ENCODE data around the gene FMNL2. TPM values are rescaled to one million over a fixed set of nuclear protein-coding genes. Genes with fewer than 3 reads are reported as not detected.

The FMNL2 gene
- total RNA-seq, 1 experiment from 2014 or later = 33.6 TPM

DNA sequence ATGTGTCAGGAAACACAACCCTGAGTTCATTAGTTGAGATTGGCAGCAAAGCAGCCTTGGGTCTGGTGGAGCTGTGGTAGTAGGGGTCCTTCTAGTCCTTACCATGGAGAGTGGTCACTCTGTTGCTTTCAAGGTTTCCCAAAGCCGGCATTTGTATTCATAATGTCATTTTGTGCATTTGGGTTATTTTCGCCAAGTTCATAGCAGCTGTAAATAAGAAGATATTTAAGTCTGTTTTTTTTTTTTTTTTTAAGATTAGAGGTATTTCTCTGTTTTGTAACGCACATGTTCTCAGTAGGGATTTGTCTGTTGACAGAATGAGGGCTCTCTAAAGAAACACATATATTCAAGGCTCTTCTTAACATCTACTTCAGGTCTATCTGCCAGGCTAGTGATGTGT is 268.2 kb downstream of the FMNL2 start:
- no peak overlapping the region for H2BK5ac ChIP-seq (ENCODE audit: insufficient read length, low read length)
- H3K27ac ChIP-seq (ENCODE audit: insufficient read length, low read depth, low read length) = no peak overlapping the region
- no peak overlapping the region for H2AFZ ChIP-seq (ENCODE audit: low read length)
- Mint-ChIP-seq H3K36me3 (ENCODE audit: insufficient read depth in 1 of 3, low read depth in 3 of 3) (peaks cover 0 to 7% (median 7%) of the 10 kb centered on the region in 3 experiments; a peak in 4 of 7 replicates), H3K9me3 (no peaks in the 10 kb centered on the region), H3K4me1 (peaks cover 15 to 26% of the 10 kb centered on the region in 2 experiments), H3K27ac (no peak overlapping the region), H3K4me3 (no peak overlapping the region), H3K27me3 (ENCODE audit: low read depth) (no peaks in the 10 kb centered on the region)
- no peak overlapping the region for H4K91ac ChIP-seq (ENCODE audit: insufficient read length, low read depth, low read length)
- H2BK20ac ChIP-seq (ENCODE audit: low read depth, low read length, poor library complexity, severe bottlenecking) = no peak overlapping the region
- no peak overlapping the region for H3K14ac ChIP-seq (ENCODE audit: insufficient read depth, low read length)
- H3K4me1 ChIP-seq (ENCODE audit: insufficient read depth, low read length) = no peaks in the 10 kb centered on the region
- H4K5ac ChIP-seq (ENCODE audit: insufficient read length, low read depth, low read length) = no peak overlapping the region
- H4K20me1 ChIP-seq (ENCODE audit: control insufficient read depth, insufficient read depth, insufficient read length) = no peaks in the 10 kb centered on the region
- no peak overlapping the region for H3K4ac ChIP-seq (ENCODE audit: low read depth, low read length)
- H3K79me1 ChIP-seq (ENCODE audit: insufficient read depth, low read depth, low read length, poor library complexity, severe bottlenecking) = no peaks in the 10 kb centered on the region
- H3K56ac ChIP-seq (ENCODE audit: insufficient read length, low read depth, low read length) = no peak overlapping the region
- H3K4me2 ChIP-seq (ENCODE audit: insufficient read depth, insufficient read length, low read length) = no peak overlapping the region
- H3K79me2 ChIP-seq (ENCODE audit: insufficient read depth, low read length) = no peaks in the 10 kb centered on the region
- H2AK5ac ChIP-seq (ENCODE audit: insufficient read length, low read length) = no peak overlapping the region
- H3K18ac ChIP-seq (ENCODE audit: insufficient read length, low read depth, low read length) = no peak overlapping the region
- no peak overlapping the region for H2BK12ac ChIP-seq (ENCODE audit: insufficient read length, low read depth, low read length)
- TF ChIP-seq, protein P1, sequence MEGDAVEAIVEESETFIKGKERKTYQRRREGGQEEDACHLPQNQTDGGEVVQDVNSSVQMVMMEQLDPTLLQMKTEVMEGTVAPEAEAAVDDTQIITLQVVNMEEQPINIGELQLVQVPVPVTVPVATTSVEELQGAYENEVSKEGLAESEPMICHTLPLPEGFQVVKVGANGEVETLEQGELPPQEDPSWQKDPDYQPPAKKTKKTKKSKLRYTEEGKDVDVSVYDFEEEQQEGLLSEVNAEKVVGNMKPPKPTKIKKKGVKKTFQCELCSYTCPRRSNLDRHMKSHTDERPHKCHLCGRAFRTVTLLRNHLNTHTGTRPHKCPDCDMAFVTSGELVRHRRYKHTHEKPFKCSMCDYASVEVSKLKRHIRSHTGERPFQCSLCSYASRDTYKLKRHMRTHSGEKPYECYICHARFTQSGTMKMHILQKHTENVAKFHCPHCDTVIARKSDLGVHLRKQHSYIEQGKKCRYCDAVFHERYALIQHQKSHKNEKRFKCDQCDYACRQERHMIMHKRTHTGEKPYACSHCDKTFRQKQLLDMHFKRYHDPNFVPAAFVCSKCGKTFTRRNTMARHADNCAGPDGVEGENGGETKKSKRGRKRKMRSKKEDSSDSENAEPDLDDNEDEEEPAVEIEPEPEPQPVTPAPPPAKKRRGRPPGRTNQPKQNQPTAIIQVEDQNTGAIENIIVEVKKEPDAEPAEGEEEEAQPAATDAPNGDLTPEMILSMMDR (conservative IDR thresholded peaks at IDR 0.05) = no peak
- DNase-seq = no peak
- no peaks in the 10 kb centered on the region for H3K9me3 ChIP-seq (ENCODE audit: control insufficient read depth, low read depth, low read length)
- H2BK120ac ChIP-seq (ENCODE audit: low read depth, low read length, poor library complexity, severe bottlenecking) = no peak overlapping the region
- no peak overlapping the region for H3K9ac ChIP-seq (ENCODE audit: extremely low read depth, insufficient read length, low read length)
- no CpG with 5 or more reads among the region's 3 CpGs for WGBS (ENCODE audit: extremely low coverage, insufficient read length, low lambda C conversion rate)
- no peak overlapping the region for H2BK15ac ChIP-seq (ENCODE audit: low read depth, low read length)
- H3K23me2 ChIP-seq (ENCODE audit: insufficient read length, low read depth, low read length, poor library complexity, severe bottlenecking) = no peaks in the 10 kb centered on the region
- no peak overlapping the region for H3K23ac ChIP-seq (ENCODE audit: insufficient read length, low read depth, low read length)
- no peak overlapping the region for H3T11ph ChIP-seq (ENCODE audit: low read length)
- H4K8ac ChIP-seq (replicated peaks; ENCODE audit: insufficient read length, low read depth, low read length) = no peak overlapping the region
- H3K27me3 ChIP-seq (ENCODE audit: insufficient read depth, low read length) = no peaks in the 10 kb centered on the region

All from H9 (cell line).